Activated T-helper 2 cell treated with anti-CD3 and anti-CD28 coated beads, Interferon-gamma antibody, Interleukin-2, Interleukin-4, amounts not matched to agents 10 μg/mL and 5 μg/mL and 100 μg/mL, durations not matched to agents 14 hours and 24 hours and 36 hours (primary cell): ENCODE results near the gene EIF2AK3. TPM values are rescaled to one million over a fixed set of nuclear protein-coding genes. Genes with fewer than 3 reads are reported as not detected.

Experiments
- DNase-seq: peaks from one replicate; pipeline ENCODE4 v3.0.0; 2021; ENCODE audit warnings: low spot score
- H3K27ac Mint-ChIP-seq: one replicate; pipeline ENCODE4 v1.8.0; 2021; ENCODE audit warnings: mixed read lengths
- H3K27me3 Mint-ChIP-seq: one replicate; pipeline ENCODE4 v1.8.0; 2021; ENCODE audit warnings: low read depth, mixed read lengths
- H3K36me3 Mint-ChIP-seq: one replicate; pipeline ENCODE4 v1.8.0; 2021; ENCODE audit warnings: low read depth, mixed read lengths
- H3K4me1 Mint-ChIP-seq: one replicate; pipeline ENCODE4 v1.8.0; 2021; ENCODE audit warnings: low read depth, mixed read lengths
- H3K4me3 Mint-ChIP-seq: one replicate; pipeline ENCODE4 v1.8.0; 2021; ENCODE audit warnings: low read depth, mild to moderate bottlenecking, moderate library complexity, mixed read lengths
- H3K9me3 Mint-ChIP-seq: one replicate; pipeline ENCODE4 v1.8.0; 2021; ENCODE audit warnings: mixed read lengths
- intact Hi-C: fragments of 100-400 bp; cut with micrococcal nuclease; formaldehyde crosslinking; loops from one replicate; pipeline ENCODE4 v1.15.1; 2023
- total RNA-seq: library from RNA; stranded (reverse); gene quantifications from 2 replicates; pipeline ENCODE4 v1.2.3, GENCODE V29; 2022

EIF2AK3 gene
- total RNA-seq, 1 donor from 2014 or later, result 20.0 TPM

DNA sequence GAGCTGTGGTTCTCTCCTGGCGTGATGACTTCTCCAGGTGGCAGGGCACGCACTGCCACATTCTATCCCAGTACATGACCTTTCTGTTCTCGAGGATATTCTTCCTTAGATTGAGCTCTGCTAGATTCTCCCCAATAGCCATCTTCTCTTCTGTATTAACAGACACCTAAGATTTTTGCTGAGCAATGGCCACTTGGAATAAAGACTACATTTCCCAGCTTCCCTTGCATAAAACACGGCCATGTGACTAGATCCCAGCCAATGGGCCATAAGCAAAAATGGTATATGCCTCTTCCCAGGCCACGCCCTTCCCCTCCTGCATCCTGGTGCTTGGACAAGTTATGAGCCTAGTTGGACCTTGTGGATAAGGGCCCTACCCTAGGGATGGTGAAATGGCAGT lies 82.1 kb downstream of the EIF2AK3 start:
- Mint-ChIP-seq H3K27me3 (peaks cover 16% of the 10 kb centered on the region), H3K36me3 (no peaks in the 10 kb centered on the region), H3K4me1 (no peaks in the 10 kb centered on the region), H3K4me3 (no peak overlapping the region), H3K27ac (no peak overlapping the region), H3K9me3 (peaks cover 4% of the 10 kb centered on the region)
- intact Hi-C loops, result no loop called here
- no peak for DNase-seq

DNA sequence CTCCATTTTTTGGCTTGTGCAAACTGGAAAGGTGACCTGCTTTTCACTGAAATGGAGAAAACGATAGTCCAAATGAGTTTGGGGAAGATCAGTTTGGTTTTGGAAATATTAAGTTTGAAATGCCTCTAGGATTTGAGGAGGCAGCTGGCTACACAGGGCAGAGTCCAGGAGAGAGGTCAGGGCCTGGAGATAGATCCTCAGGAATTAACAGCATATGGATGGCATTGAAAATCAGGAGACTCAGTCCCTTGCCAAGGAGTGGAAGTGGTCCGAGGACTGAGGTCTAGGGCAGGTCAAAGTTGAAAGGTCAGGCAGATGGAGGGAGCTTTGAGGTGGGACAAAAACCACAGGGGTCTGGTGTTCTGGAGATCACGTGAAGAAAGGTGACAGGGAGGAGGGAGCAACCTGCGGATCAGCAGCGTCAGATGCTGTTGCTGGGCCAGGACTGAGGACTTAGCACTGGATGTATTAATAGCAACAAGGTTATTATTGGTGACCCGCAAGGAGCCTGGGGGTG lies 83.7 kb downstream of the EIF2AK3 start:
- intact Hi-C loops, result no loop called here
- H3K36me3 Mint-ChIP-seq, result no peaks in the 10 kb centered on the region

DNA sequence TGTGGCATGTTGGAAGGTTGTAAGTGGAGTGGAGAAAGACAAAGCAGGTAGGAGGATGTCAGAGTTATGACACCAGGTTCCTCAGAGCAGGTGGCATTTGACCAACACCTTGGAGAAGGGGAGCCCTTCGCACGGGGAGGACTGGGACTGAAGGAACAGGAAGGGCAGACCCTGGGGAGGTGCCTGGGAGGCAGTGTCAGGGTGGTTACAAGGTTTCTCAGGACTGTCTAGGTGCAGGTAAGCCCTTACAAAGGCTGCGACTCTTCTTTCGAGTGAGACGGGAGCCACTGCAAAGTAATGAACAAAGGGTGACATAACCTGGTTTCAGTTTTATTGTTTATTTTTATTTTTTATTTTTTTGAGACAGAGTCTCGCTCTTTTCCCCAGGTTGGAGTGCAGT lies 84.6 kb downstream of the EIF2AK3 start:
- DNase-seq, result no peak
- Mint-ChIP-seq H3K4me3 (no peak overlapping the region), H3K9me3 (peaks cover 5% of the 10 kb centered on the region), H3K27ac (no peak overlapping the region), H3K4me1 (no peaks in the 10 kb centered on the region), H3K27me3 (peaks cover 3% of the 10 kb centered on the region), H3K36me3 (no peaks in the 10 kb centered on the region)
- intact Hi-C loops, result no loop called here

More for the DNA sequence above, 83.7 kb downstream of the EIF2AK3 start:
- H3K4me1 Mint-ChIP-seq, result no peaks in the 10 kb centered on the region
- no peak overlapping the region for H3K27ac Mint-ChIP-seq
- peaks cover 5% of the 10 kb centered on the region for H3K9me3 Mint-ChIP-seq
- no peak for DNase-seq
- no peak overlapping the region for H3K4me3 Mint-ChIP-seq
- H3K27me3 Mint-ChIP-seq, result peaks cover 5% of the 10 kb centered on the region

DNA sequence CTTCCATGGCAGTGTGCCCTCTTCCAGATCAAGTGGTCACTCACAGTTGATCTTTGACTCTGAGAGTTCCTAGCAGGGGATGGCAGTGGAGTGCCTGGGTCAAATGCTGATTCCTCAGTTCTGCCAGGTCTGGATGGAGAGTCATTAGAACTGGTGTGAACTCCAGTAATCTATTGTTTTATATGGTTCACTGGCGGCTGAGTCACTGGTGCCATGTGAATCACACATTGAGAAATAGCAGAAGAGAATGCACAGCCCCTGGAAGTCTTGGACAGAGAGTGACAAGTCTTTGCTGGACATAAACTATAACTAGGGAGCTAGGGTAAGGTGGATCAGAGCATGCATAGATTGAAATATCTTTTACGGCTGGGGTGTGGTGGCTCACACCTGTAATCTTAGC lies 86.9 kb downstream of the EIF2AK3 start:
- H3K27ac Mint-ChIP-seq, result no peak overlapping the region
- intact Hi-C loops, result no loop called here
- H3K9me3 Mint-ChIP-seq, result peaks cover 5% of the 10 kb centered on the region
- H3K4me3 Mint-ChIP-seq, result no peak overlapping the region
- H3K27me3 Mint-ChIP-seq, result peaks cover 3% of the 10 kb centered on the region
- H3K36me3 Mint-ChIP-seq, result no peaks in the 10 kb centered on the region
- H3K4me1 Mint-ChIP-seq, result no peaks in the 10 kb centered on the region
- DNase-seq, result no peak

DNA sequence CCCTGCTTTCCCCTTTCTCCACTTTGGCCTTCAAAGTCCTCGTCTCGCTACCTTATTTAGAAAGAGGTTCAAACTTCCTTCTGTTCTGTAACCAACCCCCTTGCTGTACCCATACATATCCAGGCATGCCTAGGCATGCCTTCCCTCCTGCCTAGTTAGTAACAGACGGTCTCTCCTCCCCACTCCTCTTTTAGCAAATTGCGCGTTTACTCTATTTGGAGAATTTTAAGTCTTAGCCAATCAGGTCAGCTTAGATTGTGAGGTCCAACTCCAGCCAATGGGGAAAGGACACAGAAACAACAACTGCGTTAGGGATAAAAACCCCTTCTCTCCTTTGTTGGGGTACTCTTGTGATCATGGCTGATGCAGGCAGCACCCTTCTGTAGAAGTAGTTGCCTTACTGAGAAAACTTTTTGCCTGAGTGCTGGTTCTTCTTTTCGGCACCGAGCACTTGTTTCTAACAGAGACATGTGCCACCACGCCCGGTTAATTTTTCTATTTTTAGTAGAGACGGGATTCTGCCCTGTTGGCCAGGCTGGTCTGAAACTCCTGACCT lies 88.8 kb downstream of the EIF2AK3 start:
- Mint-ChIP-seq H3K27ac (no peak overlapping the region), H3K36me3 (no peaks in the 10 kb centered on the region), H3K9me3 (peaks cover 5% of the 10 kb centered on the region), H3K4me1 (no peaks in the 10 kb centered on the region), H3K4me3 (no peak overlapping the region), H3K27me3 (peaks cover 3% of the 10 kb centered on the region)
- no peak for DNase-seq
- intact Hi-C loops, result no loop called here

DNA sequence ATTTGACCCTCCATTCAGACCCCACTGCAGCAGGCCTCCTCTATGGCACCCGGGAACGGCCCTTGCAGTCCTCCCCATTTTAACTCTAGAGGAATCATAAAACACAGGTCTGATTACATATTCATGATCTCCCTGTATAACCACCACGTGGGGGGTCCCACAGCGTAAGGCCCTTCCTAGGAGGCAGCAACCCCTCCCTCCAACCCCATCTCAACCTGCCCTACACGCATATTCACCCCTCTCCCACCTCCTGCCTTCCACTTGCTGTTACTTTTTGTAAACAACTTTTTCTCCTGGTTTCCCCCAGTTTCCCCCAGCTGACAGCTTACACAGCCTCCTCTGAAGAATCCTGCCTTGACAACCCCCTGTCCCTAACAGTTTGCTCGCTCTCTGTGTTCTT lies 89.6 kb downstream of the EIF2AK3 start:
- H3K9me3 Mint-ChIP-seq, result peaks cover 5% of the 10 kb centered on the region

DNA sequence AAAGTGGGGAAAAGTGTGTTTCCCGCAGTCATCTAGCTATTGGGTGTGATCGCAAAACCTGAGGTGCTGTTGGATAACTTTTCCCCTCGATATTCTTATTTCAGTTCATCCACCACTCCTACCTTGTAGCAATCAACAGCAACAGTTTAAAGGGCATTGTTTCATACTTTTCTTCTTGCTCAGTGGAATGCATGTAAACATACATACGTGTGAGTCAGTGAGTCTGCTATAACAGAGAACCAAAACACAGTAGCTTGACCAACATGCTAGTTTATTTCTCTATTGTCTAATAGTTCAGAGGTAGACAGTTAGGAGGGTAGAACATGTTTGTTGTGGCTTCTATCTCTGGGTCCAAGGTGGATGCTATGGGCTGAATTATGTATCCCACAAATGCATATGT lies 97.2 kb downstream of the EIF2AK3 start:
- Mint-ChIP-seq H3K27ac (no peak overlapping the region), H3K36me3 (no peaks in the 10 kb centered on the region), H3K4me1 (no peaks in the 10 kb centered on the region), H3K9me3 (no peaks in the 10 kb centered on the region), H3K27me3 (no peaks in the 10 kb centered on the region), H3K4me3 (no peak overlapping the region)
- intact Hi-C loops, result no loop called here
- no peak for DNase-seq

More for the DNA sequence above, 89.6 kb downstream of the EIF2AK3 start:
- Mint-ChIP-seq H3K4me1 (no peaks in the 10 kb centered on the region), H3K36me3 (no peaks in the 10 kb centered on the region), H3K27ac (no peak overlapping the region), H3K27me3 (peaks cover 3% of the 10 kb centered on the region), H3K4me3 (no peak overlapping the region)
- no peak for DNase-seq
- intact Hi-C loops, result no loop called here

DNA sequence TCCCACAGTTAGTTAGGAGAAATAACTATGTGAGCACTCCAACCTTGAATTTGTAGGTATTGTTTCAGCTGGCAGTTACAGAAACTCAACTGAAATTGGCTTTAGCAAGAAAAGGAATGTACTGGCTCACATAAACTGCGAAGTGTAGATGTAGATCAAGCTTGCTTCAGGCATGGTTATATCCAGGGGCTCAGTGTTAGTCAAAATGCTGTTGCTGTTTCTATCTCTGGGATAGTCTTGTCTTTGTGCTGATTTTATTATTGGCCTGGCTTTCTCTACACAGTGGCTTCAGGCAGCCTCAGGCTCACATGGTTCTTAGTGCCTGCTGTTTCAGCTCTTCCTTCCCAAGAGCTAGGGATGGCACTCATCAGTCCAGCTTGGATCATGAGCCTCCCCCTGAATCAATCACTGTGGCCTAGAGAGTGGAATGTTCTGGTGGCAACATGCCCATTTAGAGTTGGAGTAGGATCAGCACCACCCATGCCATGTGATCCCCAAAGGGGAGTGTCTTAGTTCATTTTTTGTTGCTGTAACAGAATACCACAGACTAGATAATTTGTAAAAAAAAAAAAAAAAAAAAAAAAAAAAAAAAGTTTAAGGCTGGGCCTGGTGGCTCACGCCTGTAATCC lies 105.7 kb downstream of the EIF2AK3 start:
- H3K27me3 Mint-ChIP-seq, result peaks cover 7% of the 10 kb centered on the region
- no peak overlapping the region for H3K4me3 Mint-ChIP-seq
- H3K27ac Mint-ChIP-seq, result no peak overlapping the region
- H3K9me3 Mint-ChIP-seq, result no peaks in the 10 kb centered on the region
- no peaks in the 10 kb centered on the region for H3K36me3 Mint-ChIP-seq
- H3K4me1 Mint-ChIP-seq, result no peaks in the 10 kb centered on the region
- no peak for DNase-seq
- intact Hi-C loops, result no loop called here

DNA sequence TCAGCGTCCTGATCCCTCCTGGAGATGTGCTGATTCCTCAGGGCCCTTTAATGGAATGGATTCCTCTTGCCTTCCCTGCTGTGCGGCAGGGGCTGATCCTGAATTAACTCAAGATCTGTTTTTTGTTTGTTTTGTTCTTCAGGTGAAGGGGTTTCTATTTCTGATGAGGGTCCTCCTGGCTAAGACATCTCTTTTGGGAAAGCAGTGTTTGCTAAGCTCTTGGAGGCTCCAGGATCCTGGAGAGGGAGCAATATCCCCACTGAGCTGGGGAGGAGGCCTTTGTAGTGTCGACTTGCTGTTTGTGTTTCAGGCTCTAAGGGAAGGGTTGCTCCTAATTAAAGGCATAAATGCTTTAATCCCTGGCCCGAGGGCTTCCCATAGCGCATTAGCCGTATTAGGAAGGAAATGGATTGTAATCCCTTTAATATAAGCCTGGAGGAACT lies 109.5 kb downstream of the EIF2AK3 start:
- Mint-ChIP-seq H3K27me3 (peaks cover 7% of the 10 kb centered on the region), H3K9me3 (no peaks in the 10 kb centered on the region), H3K27ac (no peak overlapping the region), H3K36me3 (no peaks in the 10 kb centered on the region), H3K4me1 (no peaks in the 10 kb centered on the region), H3K4me3 (no peak overlapping the region)
- DNase-seq, result no peak
- intact Hi-C loops, result no loop called here

Other genes starting within 250 kb of the EIF2AK3 start
- not detected in 2 replicates for gene FOXI3, start 174.8 kb downstream of the EIF2AK3 start, total RNA-seq
- 67.1 and 68.4 TPM in 2 replicates for gene RPIA, start 64.2 kb upstream of the EIF2AK3 start, total RNA-seq